ENCODE data around the gene BCAS3. TPM values are rescaled to one million over a fixed set of nuclear protein-coding genes. Genes with fewer than 3 reads are reported as not detected.

The BCAS3 gene
- total RNA-seq, 1 donor from 2014 or later = 15.6 TPM

Other genes with a start within 250 kb of the BCAS3 start
- 18.3 TPM for gene APPBP2, start 151.6 kb upstream of the BCAS3 start, total RNA-seq
- 7.8 TPM for gene PPM1D, start 77.7 kb upstream of the BCAS3 start, total RNA-seq